ENCODE results near the gene KCND2. TPM values are rescaled to one million over a fixed set of nuclear protein-coding genes. Genes with fewer than 3 reads are reported as not detected.
"Not testable (repeated sequence)": the region's sequence is repeated elsewhere in the genome, so short reads cannot be mapped to it uniquely, and the experiment has no call there.

KCND2 gene
- total RNA-seq, 1 donor from 2014 or later = not detected

DNA sequence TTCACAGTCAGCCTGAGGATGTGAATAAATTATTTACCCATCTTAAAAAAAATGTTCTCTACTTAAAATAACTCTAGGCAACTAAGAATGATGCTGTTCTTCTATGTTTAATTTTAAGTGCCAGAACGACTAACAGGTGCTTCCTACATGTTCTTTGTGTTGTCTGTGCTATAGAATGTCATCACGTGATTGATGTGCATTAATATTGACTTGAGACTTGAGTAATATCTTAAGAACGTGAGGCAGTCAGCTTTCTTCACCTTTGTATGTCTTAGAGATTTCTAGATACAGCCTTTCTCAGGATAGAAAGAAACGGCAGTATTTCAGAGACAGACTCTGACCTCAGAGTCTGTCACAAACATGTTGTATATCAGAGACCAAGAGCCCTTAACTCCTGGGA, 274.6 kb downstream of the KCND2 start:
- DNase-seq (ENCODE audit: low spot score) = no peak
- Mint-ChIP-seq H3K9me3 (no peaks in the 10 kb centered on the region), H3K27ac (no peak overlapping the region), H3K4me3 (no peak overlapping the region), H3K27me3 (ENCODE audit: insufficient read depth) (peaks cover 2% of the 10 kb centered on the region), H3K4me1 (ENCODE audit: low read depth) (no peaks in the 10 kb centered on the region), H3K36me3 (ENCODE audit: low read depth) (no peaks in the 10 kb centered on the region)
- intact Hi-C loops (cut with micrococcal nuclease) = no loop called here

DNA sequence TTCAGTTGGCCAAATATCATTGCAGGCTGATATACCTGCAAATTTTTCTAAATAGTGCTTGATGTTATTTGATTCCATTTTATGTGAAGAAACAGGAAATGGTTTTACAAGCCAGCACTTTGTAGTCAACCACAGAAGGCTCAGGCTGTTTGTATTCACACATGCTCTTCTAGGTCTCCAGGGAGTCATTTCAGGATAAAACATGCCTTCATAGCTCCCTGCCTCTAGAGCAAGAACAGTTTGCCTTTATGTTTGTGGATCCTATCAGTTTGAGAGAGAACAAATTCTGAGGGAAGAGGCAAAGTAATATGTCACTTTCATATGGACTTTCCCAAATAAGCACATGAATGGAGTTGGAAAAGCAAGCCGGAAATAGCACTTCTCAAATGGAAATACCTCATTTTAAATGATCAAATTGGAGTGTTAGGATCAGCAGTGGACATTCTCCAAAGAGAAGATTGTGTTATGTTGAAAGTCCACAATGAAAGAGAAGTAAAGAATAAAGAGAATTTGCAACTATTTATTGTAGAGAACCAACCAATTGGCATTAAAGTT, 277.6 kb downstream of the KCND2 start:
- Mint-ChIP-seq H3K4me3 (no peak overlapping the region), H3K9me3 (no peaks in the 10 kb centered on the region), H3K4me1 (ENCODE audit: low read depth) (no peaks in the 10 kb centered on the region), H3K27ac (no peak overlapping the region), H3K27me3 (ENCODE audit: insufficient read depth) (peaks cover 2% of the 10 kb centered on the region), H3K36me3 (ENCODE audit: low read depth) (no peaks in the 10 kb centered on the region)
- DNase-seq (ENCODE audit: low spot score) = no peak
- intact Hi-C loops (cut with micrococcal nuclease) = no loop called here

DNA sequence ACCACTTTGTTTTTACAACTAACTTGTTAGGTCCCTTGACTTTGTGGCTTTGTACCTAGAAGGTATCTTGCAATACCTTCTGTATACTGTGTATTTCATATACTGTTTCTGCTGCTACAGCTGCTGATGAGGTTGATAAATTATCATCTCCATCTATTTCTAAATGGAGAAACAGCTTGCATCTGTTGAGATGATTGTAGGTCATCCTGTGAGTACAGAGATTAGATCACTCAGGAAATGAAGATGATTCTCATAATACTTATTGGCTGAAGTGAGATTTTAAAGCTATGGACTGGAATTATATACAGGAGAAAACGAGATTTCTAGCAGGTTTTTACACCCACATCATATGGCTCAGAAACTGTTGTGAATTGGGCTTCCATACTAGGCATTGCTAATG, 280.5 kb downstream of the KCND2 start:
- Mint-ChIP-seq H3K36me3 (ENCODE audit: low read depth) (no peaks in the 10 kb centered on the region), H3K4me3 (no peak overlapping the region), H3K27ac (no peak overlapping the region), H3K4me1 (ENCODE audit: low read depth) (no peaks in the 10 kb centered on the region), H3K27me3 (ENCODE audit: insufficient read depth) (peaks cover 2% of the 10 kb centered on the region), H3K9me3 (no peaks in the 10 kb centered on the region)
- intact Hi-C loops (cut with micrococcal nuclease) = no loop called here
- DNase-seq (ENCODE audit: low spot score) = no peak

DNA sequence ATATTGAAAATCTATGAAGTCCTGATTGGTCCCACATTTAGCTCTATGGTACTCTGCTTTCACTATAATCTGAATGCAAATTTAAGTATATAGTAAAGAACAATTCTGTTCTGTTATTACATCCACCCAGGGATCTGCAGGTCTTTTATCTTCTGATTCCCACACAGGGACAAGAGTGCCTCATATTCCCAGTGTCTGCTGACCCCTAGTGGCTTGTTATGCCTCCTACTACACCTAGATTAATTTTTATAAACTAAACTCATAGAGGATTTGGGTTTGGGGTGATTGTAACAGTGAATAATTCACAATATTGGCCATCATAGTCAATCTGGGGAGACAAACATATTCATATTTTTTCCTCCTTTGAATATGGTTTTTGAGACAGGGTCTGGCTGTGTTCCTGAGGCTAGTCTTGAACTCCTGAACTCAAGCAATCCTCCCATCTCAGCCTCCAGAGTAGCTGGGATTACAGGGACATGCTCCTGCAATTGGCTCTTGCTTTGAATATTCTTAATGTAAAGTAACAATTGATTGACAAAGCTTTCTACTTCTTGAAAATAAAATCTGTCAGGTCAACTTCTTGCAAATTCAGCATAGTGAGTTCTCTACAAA, 282.1 kb downstream of the KCND2 start:
- no peak overlapping the region for H3K27ac Mint-ChIP-seq
- intact Hi-C loops (cut with micrococcal nuclease) = no loop called here
- H3K4me3 Mint-ChIP-seq = no peak overlapping the region
- DNase-seq (ENCODE audit: low spot score) = no peak
- H3K27me3 Mint-ChIP-seq (ENCODE audit: insufficient read depth) = no peaks in the 10 kb centered on the region
- no peaks in the 10 kb centered on the region for H3K4me1 Mint-ChIP-seq (ENCODE audit: low read depth)
- no peaks in the 10 kb centered on the region for H3K9me3 Mint-ChIP-seq
- H3K36me3 Mint-ChIP-seq (ENCODE audit: low read depth) = no peaks in the 10 kb centered on the region

DNA sequence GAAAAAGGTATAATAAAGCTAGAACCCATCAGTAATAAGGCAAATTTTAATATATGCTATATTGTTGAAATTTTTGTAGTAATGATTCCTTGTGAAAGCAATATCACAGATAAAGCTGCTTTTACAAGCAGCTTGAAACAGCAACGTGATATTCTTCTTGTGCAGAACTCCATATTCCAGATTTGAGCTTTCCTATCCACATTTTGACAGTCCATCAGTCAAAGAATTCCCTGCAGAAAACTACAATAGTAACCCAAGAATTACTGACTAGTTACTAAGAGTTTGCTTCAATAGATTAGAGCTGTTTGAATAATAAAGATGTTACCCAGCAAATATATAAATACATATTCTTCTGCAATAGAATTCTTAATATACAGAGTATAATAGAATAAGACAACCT, 291.2 kb downstream of the KCND2 start:
- Mint-ChIP-seq H3K36me3 (ENCODE audit: low read depth) (no peaks in the 10 kb centered on the region), H3K4me1 (ENCODE audit: low read depth) (no peaks in the 10 kb centered on the region), H3K4me3 (no peak overlapping the region), H3K27ac (no peak overlapping the region), H3K27me3 (ENCODE audit: insufficient read depth) (no peaks in the 10 kb centered on the region), H3K9me3 (no peaks in the 10 kb centered on the region)
- intact Hi-C loops (cut with micrococcal nuclease) = no loop called here
- DNase-seq (ENCODE audit: low spot score) = no peak

DNA sequence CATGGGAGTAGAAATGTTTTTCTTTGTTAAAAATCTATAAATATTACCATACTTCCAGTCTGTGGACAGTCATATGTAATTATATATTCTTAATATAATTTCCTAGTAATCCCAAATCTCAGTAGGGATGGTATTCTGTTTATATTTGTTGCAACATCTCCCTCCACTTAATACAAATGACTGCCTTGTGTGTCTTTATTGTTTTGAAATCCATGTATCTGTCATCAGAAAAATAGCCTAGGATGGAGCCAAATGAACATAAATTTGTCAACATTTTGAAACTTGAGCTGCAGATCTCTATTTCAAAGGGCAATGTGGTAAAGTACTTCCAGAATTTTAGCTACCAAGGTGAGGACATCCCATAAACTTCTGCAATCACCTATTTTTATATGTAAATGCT, 294.2 kb downstream of the KCND2 start:
- H3K27ac Mint-ChIP-seq = no peak overlapping the region
- H3K4me3 Mint-ChIP-seq = no peak overlapping the region
- H3K4me1 Mint-ChIP-seq (ENCODE audit: low read depth) = no peaks in the 10 kb centered on the region
- DNase-seq (ENCODE audit: low spot score) = no peak
- intact Hi-C loops (cut with micrococcal nuclease) = no loop called here
- no peaks in the 10 kb centered on the region for H3K9me3 Mint-ChIP-seq
- H3K36me3 Mint-ChIP-seq (ENCODE audit: low read depth) = no peaks in the 10 kb centered on the region
- no peaks in the 10 kb centered on the region for H3K27me3 Mint-ChIP-seq (ENCODE audit: insufficient read depth)

DNA sequence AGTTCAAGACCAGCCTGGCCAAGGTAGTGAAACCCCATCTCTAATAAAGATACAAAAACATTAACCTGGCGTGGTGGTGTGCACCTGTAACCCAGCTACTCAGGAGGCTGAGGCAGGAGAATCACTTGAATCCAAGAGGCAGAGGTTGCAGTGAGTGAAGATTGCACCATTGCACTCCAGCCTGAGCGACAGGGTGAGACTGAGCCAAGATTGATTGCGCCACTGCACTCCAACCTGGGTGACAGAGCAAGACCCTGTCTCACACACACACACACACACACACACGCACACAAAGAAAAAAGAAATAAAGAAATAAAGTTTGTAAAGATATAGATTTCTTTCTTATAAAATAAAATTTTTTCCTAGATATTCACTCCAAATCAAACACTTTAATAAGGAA, 305.7 kb downstream of the KCND2 start:
- H3K27ac Mint-ChIP-seq; intact Hi-C loops (cut with micrococcal nuclease); H3K27me3 Mint-ChIP-seq (ENCODE audit: insufficient read depth); H3K4me3 Mint-ChIP-seq; H3K9me3 Mint-ChIP-seq; H3K4me1 Mint-ChIP-seq (ENCODE audit: low read depth); H3K36me3 Mint-ChIP-seq (ENCODE audit: low read depth); DNase-seq (ENCODE audit: low spot score): not testable (repeated sequence)

DNA sequence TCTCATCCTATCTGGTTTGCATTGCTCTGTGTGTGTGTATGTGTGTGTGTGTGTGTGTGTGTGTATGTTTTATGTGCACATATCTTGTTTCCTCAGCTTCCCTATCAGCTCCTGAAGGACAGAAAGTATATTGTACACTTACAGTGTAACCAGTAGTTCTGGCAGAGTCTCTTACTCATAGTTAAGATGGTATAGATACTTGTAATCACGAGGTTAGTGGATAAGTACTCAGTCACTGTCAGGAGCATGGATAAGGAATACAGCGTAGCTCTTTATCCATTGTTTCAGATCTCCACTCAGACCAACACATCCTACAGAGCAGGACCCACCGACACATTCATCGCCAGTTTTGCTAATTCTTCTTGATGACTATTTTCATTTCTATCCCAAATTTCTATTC, 309.9 kb downstream of the KCND2 start:
- intact Hi-C loops (cut with micrococcal nuclease) = no loop called here
- H3K9me3 Mint-ChIP-seq = no peaks in the 10 kb centered on the region
- no peaks in the 10 kb centered on the region for H3K27me3 Mint-ChIP-seq (ENCODE audit: insufficient read depth)
- H3K36me3 Mint-ChIP-seq (ENCODE audit: low read depth) = no peaks in the 10 kb centered on the region
- no peak overlapping the region for H3K27ac Mint-ChIP-seq
- no peak overlapping the region for H3K4me3 Mint-ChIP-seq
- no peak for DNase-seq (ENCODE audit: low spot score)
- H3K4me1 Mint-ChIP-seq (ENCODE audit: low read depth) = no peaks in the 10 kb centered on the region

DNA sequence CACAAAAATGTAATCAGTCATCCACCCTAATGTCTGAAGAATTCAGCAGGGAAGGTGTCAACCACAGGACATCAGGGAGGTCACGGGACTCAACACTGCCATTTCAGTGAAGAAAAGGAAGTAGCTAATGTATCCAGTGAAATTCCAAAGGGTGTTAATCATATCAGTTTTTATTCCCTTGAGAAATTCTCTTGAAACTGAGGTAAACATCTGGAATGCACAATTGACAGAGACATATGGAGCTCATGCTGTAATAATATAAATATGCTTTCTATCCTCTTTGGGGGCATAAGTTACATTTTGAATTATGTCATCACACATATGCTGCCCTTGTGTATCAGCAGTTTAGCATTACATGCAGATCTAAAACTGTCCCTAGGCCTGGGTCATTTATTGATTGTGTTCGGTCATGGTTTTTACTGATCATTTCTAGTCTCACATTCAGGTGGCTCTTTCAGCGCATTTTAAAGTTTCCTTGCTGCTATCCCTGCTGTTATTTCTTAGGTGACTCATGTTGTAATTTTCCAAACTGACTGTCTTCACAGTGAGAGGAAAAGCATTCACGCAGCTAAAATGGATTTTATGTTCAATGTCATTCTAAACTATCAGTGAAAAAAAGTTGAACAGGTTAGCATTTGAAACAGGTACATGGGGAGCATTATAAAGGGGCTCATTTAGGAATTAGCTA, 311.1 kb downstream of the KCND2 start:
- H3K27me3 Mint-ChIP-seq (ENCODE audit: insufficient read depth) = no peaks in the 10 kb centered on the region
- no peak overlapping the region for H3K27ac Mint-ChIP-seq
- no peaks in the 10 kb centered on the region for H3K4me1 Mint-ChIP-seq (ENCODE audit: low read depth)
- intact Hi-C loops (cut with micrococcal nuclease) = no loop called here
- H3K36me3 Mint-ChIP-seq (ENCODE audit: low read depth) = no peaks in the 10 kb centered on the region
- no peak overlapping the region for H3K4me3 Mint-ChIP-seq
- H3K9me3 Mint-ChIP-seq = no peaks in the 10 kb centered on the region
- DNase-seq (ENCODE audit: low spot score) = no peak

DNA sequence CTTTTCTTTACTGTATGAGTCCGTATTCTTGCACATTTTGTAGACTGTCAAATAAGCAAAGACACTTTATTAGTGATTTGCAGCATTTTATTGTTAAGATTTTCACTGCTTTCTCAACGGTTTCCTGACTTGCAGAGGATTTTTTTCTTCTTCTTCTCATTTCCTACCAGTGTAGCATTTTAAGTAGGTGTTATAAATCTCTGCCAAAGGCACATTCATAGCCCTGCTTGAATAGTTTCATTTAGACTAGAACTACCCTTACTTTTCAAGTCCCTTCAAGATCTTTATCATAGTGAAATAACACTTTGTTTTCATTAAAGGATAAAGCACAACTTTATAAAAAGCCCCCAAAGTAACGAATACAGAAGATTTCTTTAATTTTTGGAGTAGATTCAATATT, 313.6 kb downstream of the KCND2 start:
- intact Hi-C loops (cut with micrococcal nuclease) = no loop called here
- no peaks in the 10 kb centered on the region for H3K4me1 Mint-ChIP-seq (ENCODE audit: low read depth)
- no peaks in the 10 kb centered on the region for H3K9me3 Mint-ChIP-seq
- DNase-seq (ENCODE audit: low spot score) = no peak
- no peaks in the 10 kb centered on the region for H3K36me3 Mint-ChIP-seq (ENCODE audit: low read depth)
- H3K27ac Mint-ChIP-seq = no peak overlapping the region
- H3K4me3 Mint-ChIP-seq = no peak overlapping the region
- H3K27me3 Mint-ChIP-seq (ENCODE audit: insufficient read depth) = no peaks in the 10 kb centered on the region

DNA sequence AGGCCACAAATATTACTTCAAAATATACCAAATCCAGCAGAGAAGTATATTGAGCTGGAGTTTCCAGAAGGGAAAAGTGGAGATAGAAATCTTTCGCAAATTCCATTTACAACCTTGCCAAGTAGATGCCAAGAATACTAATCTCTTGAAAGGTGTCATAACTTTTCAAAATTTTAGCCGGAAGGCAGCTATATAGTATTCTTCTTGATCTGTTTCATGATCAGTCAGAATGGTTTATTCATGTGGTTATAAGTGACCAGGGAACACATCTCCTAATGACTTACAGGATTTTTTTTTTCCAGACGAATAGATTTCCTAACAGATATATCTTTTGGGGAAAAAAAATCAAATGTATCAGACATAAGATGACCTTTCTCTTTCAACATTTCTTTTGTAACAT, 314.3 kb downstream of the KCND2 start:
- intact Hi-C loops (cut with micrococcal nuclease) = no loop called here
- Mint-ChIP-seq H3K27ac (no peak overlapping the region), H3K27me3 (ENCODE audit: insufficient read depth) (no peaks in the 10 kb centered on the region), H3K36me3 (ENCODE audit: low read depth) (no peaks in the 10 kb centered on the region), H3K4me3 (no peak overlapping the region), H3K4me1 (ENCODE audit: low read depth) (no peaks in the 10 kb centered on the region), H3K9me3 (no peaks in the 10 kb centered on the region)
- no peak for DNase-seq (ENCODE audit: low spot score)

DNA sequence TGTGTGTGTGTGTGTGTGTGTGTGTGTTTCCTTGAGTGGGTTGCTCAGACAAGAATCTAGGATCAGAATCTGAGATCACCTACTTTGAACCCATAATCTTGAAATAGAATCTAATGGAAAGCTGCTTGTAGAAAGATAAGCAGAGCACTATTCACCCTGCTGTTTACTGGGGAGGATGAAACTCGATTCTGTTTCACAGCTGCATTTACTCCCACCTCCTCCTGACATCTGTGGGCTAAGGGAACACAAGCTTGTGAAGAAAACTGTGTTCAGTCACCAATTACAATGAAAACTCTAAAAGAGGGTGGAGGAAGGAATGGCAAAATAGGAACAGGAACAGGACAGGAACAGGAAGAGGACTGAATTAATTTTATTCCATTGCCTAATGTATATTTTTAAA, 315.4 kb downstream of the KCND2 start:
- no peaks in the 10 kb centered on the region for H3K4me1 Mint-ChIP-seq (ENCODE audit: low read depth)
- no peak for DNase-seq (ENCODE audit: low spot score)
- no peak overlapping the region for H3K4me3 Mint-ChIP-seq
- H3K27me3 Mint-ChIP-seq (ENCODE audit: insufficient read depth) = no peaks in the 10 kb centered on the region
- no peaks in the 10 kb centered on the region for H3K36me3 Mint-ChIP-seq (ENCODE audit: low read depth)
- no peaks in the 10 kb centered on the region for H3K9me3 Mint-ChIP-seq
- intact Hi-C loops (cut with micrococcal nuclease) = no loop called here
- no peak overlapping the region for H3K27ac Mint-ChIP-seq

DNA sequence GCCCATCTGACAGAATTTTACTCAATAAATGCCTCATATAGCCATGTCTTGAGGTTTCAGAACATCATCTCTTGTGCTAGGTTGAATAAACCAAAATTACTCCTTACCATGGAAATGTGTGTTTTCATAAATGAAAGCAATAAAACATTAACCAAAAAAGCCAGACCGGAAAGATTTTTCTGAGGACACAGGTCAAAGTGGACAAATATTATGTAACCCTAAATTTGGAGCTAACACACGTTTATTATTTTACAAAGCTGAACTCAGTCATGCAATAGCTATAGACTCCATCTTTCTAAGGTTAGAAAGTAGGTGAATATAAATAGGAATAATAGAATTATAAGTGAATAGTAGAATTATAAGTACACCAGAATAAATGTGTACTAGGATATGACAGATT, 315.9 kb downstream of the KCND2 start:
- H3K36me3 Mint-ChIP-seq (ENCODE audit: low read depth) = no peaks in the 10 kb centered on the region
- no peak for DNase-seq (ENCODE audit: low spot score)
- no peak overlapping the region for H3K27ac Mint-ChIP-seq
- H3K4me1 Mint-ChIP-seq (ENCODE audit: low read depth) = no peaks in the 10 kb centered on the region
- H3K4me3 Mint-ChIP-seq = no peak overlapping the region
- H3K27me3 Mint-ChIP-seq (ENCODE audit: insufficient read depth) = no peaks in the 10 kb centered on the region
- no peaks in the 10 kb centered on the region for H3K9me3 Mint-ChIP-seq
- intact Hi-C loops (cut with micrococcal nuclease) = no loop called here

DNA sequence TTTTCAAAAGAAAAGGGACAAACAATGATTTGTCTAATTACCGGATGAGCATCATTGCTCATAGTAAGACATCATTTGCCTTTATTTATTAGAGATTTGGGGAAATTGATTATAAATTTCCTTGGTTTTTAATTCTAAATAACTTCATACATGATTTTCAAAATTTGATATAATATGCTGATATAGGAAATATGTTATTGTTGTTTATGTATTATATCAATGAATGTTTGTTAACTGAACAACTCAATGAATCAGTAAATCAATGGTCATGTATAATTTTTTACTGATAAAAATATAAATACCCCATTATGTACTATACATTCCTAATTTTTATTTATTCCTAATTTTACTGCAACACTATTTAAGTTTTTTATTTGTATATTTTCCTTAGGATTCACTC, 327.6 kb downstream of the KCND2 start:
- no peaks in the 10 kb centered on the region for H3K4me1 Mint-ChIP-seq (ENCODE audit: low read depth)
- no peaks in the 10 kb centered on the region for H3K36me3 Mint-ChIP-seq (ENCODE audit: low read depth)
- H3K9me3 Mint-ChIP-seq = no peaks in the 10 kb centered on the region
- H3K27me3 Mint-ChIP-seq (ENCODE audit: insufficient read depth) = no peaks in the 10 kb centered on the region
- no peak for DNase-seq (ENCODE audit: low spot score)
- H3K4me3 Mint-ChIP-seq = no peak overlapping the region
- intact Hi-C loops (cut with micrococcal nuclease) = no loop called here
- no peak overlapping the region for H3K27ac Mint-ChIP-seq

Measured in activated T-helper 1 cell treated with anti-CD3 and anti-CD28 coated beads, Interleukin-12 subunit alpha, Interleukin-12 subunit beta, Interleukin-2, Interleukin-4 antibody, amounts not matched to agents 30 ng/mL and 10 ng/mL and 1 ng/mL, durations not matched to agents 14 hours and 24 hours and 36 hours (primary cell).